ENCODE measurements around the gene SOX12. TPM values are rescaled to one million over a fixed set of nuclear protein-coding genes. Genes with fewer than 3 reads are reported as not detected.

Gene SOX12
- 1.7 and 2.9 TPM in 2 replicates for total RNA-seq

DNA sequence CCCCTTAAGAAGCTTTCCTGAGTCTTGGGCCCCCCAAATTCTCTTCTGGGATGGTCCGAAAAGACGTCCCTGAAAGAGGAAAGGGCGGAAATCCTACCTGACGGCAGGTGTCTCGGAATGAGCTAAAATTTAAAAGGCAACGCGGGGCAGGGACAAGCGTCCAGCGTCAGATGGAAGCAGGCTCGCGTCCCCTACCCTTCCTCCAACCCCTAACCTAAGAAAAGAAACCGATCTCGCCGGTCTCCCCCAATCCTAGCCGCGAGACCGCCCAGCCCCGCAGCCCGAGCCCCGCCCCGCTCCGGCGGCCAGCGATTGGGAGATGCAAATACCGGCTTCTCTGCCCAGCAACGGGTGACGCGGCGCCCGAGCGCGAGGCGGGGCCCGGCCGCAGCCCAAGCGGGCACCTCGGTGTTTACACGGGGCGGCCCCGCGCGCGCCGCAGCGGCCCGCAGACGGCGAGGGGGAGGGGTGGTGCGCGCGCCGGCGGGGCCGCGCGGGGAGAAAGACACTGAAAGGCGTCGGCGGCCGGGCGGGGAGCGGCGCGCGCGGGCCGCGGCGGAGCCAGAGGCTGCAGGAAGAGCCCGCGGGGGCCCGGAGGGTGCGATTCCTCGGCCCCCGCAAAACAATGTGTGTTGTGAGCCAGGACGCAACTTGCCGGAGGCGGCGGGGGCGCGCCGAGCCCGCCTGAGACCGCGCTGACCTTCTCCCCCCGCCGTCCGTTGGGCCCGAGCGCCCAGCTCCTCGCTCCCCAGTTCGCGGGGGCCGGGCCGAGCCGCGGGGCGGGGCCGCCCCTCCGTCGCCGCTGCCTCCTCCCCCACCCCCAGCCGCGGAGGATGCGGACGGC lies at the start of gene SOX12:
SOX12 (plus strand) TSS at position 508 of the 844 bp plus-strand sequence. CDS start 373 bp downstream, outside the sequence.
- DNase-seq (ENCODE audit: low read depth in 2 of 2), result peak; percentile 70 to 95

DNA sequence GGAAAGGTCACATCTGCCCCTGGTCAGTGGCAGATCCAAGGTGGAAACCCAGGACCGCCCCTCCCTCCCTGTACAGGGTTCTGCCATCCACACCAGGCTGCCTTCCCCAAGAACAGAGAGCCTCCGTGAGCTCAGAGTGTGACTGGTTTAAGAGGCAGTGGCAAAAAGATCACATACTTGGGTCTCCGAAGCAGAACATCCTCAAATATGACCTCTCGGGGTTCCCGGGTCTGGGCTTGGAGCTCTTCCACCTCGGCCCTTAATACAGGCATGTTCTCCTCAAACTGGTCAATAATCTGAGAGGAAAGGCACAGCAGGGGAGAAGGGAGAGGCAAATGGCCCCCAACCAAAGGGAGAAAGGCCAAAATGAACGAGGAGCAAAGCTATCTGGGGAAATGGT lies 49.6 kb upstream of the SOX12 start:
- no peak for DNase-seq (ENCODE audit: low read depth in 2 of 2)

DNA sequence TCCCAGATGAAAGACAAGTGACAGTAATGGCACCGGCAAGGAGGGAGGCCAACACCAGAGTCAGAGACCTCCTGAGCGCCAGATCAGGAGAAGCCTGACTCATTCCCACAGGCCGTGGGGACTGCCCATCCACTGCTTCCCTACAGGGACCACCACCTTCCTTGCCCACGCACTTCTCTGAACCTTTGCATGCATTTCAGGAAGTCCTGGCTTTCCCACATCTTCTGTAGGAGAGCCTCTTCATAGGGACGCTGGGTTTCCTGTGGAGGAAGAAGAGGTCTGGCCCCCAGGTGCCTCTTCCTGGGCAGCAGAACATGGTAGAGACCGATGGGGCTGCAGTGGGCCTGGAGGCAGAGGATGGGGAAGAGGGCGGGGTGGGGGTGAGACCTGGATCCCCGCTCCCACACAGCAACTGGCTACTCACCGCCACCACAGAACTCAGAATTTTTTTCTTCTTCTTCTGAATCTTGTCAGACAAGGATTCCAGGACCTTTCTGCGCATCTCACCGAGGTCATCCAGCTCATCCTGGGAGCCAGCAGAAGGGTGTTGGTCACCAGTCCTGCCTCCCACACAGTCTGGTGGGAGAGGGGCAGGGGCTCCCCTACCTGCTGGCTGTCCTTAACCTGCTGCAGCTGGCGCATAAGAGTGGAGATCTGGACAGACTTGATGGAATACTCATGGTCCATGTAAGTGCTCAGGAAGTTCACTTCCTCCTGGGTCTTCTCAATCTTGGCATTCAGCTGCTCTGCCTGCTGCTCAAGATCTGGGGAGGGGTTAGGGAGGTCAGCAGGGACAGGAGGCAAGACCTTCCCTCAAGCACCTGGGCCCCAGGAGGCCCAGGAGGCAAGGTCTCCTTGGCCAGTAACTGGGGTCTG lies 48.5 kb upstream of the SOX12 start:
- no peak for DNase-seq (ENCODE audit: low read depth in 2 of 2)

DNA sequence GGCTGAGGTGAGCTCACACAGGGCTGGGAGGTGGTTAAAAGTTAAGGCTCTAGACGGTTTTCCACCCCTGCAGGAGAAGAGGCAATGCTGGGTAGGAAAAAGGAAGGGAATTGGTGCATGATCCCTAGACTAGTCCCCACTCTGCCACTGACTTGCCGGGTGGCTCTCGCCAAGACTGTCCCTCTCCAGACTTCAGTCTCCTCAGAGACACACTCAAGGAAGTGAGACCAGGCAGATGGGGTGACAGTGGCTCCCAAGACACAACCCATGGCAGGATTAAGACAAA lies 47.9 kb upstream of the SOX12 start:
- DNase-seq (ENCODE audit: low read depth in 2 of 2), result no peak

DNA sequence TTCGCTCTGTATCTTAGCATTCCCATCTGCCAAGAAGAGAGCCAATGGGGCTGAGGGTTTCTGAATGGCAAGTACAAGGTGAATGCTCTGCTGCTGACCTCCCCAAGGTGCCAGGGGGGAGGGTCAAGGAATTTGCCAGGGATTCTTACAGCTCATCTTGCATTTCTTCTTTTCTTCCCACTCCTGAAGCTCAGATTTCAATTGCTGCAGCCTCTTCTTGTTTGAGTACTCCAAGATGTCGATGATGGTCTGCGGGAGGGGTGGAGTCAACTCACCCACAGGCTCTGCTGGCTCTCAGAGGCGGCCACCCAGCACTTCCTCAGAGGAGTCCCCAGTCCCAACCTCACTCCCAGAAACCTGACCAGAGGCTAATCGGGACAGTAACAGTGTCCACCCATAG lies 47.2 kb upstream of the SOX12 start:
- DNase-seq (ENCODE audit: low read depth in 2 of 2), result no peak

DNA sequence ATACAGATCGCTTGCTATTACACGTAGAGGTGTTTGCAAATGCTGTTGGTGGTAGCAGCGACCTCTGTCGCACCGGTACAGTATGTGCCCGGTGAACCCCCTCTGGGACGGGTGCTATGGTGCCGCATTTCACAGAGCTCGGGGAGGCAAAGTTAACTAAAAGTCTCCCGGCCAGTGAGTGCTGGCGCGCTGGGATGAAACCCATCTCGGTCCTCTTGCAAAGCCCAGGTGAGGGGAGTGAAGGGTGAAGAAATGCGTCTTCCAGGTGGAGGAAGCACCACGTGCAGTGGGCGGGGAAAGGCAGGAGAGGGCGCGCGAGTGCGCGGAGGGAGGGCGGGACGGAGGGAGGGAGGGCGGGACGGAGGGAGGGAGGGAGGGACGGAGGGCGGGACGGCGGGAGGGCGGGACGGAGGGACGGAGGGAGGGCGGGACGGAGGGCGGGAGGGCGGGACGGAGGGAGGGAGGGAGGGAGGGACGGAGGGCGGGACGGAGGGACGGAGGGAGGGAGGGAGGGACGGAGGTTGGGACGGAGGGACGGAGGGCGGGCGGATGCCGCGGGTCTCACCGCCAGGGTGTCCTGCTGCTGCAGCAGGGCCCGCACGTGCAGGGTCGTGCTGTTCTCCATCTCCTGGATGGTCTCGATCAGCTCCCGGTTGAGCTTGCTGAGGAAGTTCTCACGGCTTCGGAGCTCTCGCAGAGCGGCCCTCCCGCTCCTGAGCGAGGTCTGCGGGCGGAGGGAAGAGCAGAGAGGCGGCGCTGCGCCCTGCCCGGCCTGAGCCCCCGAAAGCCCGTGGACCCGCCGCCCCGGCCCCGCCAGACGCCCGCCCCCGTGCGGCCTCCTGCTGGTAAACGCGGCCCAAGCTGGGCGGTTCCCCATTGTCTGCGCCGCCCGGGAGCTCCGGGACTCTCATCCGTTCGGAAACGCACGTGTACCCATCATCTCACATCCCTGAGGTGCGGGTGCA lies 46.5 kb upstream of the SOX12 start:
- peak in 1 of 2 donors; percentile 29 for DNase-seq (ENCODE audit: low read depth in 2 of 2)

DNA sequence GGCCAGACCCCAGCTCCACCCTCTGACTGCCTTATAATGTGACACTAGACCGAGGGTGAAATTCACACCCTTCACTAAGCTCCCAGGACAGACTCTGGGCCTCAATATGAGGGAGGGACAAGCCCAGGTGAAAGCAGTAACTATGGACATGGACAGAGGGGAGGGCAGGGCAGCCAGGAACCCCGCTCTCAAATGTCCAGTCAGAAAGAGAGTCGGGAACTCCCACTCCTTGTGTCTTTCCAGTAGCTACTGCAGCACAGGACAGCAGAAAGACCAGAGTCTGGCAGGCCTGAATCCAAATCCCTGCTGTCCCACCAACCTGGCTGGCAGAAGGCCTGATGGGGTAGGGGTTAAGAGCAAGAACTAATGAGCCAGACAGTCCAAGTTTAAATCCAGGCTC lies 41.2 kb upstream of the SOX12 start:
- DNase-seq (ENCODE audit: low read depth in 2 of 2), result no peak

DNA sequence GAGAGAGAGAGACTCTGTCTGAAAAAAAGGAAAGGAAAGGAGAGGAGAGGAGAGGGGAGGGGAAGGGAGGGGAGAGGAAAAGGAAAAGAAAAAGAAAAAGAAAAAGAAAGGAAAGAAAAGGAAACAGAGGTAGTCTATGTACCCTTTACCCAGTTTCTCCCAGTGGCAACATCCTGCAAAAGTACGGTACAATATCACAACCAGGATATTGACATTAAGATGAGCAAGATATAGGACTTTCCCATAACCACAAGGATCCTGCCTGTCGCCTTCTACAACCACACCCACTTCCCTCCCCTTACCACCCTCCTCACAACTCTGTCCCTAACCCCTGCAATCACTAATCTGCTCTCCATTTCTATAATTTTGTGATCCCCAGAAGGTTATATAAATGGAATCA lies 38.8 kb upstream of the SOX12 start:
- DNase-seq (ENCODE audit: low read depth in 2 of 2), result no peak

DNA sequence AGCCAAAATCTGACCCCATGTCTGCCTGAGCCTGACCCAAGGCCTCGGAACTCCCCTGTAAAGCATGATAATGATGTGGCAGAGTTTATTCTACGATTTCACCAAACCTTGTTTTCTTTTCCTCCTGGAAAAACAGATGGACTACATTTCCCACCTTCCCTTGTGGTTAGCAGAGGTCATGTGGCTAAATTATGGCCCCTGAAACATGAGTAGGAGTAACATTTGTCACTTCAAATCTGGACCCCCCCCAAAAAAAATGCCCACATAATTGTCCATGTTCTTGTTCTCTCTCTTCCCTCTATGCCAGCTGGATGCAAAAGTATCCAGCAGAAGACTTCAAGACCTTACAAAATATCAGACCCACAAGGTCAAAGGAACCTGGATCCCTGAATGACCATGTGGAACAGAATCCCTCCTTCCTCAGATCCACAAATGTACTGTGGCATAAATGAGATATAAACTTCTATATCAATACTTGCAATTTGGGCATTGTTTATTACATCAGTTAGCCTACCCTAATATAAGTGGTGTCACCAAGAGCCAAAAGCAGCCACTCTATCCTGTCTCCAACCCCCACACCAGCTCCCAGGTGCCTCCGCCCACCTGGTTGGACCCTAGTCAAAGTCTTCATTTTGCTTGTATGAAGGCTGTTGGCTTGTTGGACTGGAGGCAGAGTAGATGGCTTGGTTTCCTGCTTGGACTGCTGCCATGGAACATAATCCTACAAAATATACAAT lies 36.2 kb upstream of the SOX12 start:
- DNase-seq (ENCODE audit: low read depth in 2 of 2), result peak in 1 of 2 donors; percentile 19

DNA sequence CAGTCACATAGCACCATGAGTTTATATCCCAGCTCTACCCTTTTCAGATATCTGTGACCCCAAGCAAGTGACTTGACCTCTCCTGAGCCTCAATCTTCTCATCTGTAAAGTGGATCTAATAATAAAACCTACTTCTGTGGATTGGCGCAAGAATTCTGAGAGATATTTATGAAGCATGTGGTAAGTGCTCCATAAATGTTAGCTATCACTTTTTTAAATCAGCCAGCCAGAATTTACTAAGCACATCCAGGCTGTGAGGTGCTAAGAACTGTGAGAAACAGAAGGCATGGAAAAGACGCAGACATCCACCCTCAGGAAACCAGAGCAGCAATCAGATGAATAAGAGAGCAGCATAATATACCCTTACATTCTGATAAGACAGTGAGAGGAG lies 35.7 kb upstream of the SOX12 start:
- DNase-seq (ENCODE audit: low read depth in 2 of 2), result peak in 1 of 2 donors; percentile 21

DNA sequence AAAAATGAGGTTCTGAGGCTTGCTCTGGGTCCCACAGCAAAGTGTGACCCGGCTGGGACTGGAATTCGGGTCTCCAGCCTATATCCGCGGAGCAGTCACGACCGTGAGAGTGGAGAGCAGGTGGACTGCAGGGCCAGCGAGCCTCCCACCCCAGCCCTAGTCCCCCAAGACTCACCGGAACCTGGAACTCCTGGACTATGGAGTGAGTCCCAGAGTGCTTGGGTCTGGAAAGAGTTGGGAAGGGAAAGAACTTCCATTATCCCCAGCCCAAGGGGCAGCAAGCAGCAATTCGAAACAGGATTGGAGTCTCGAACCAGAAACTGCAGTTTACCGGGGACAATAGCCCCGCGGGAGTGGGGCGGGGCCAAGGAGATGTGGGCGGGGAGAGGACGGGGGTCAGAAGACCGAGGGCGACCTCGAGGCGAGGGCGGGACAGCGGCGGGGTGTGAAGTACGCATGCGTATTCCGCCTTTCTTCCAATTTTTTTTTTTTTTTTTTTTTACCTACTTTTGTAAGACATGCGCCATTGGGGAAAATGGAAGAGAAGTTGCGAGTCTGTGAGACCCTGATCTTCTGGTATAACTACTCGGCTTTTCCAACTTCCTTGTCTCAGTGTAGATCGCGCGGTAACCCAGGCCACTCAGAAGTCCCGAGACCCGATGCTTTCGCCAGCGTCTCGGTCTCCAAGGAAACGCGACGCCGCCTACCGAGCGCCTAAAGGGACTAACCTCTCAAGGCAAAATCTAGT lies 35.1 kb upstream of the SOX12 start, which contains the start of gene C20orf96:
C20orf96 (minus strand) TSS at position 667 of the 748 bp plus-strand sequence; CDS start at position 527, 140 bp downstream.
- peak; percentile 57 to 90 for DNase-seq (ENCODE audit: low read depth in 2 of 2)

DNA sequence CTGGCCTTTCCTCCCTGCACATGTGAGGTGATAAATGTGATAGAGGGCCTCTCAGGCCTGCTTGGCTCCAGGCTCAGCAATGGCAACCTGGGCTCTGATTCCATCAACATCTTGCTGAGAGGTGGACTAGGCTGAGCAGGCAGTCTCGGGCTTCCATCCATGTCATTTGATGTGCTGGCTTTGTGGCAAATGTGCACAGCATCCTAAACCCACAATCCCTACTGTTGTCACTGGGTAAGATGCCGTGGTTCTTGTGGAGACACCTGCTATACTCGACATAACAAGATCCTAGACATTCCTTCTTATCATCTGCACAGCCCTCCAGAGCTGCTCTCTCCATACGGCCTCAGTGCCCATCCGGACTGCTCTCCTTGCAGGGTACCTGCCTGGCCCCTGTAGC lies 30.8 kb upstream of the SOX12 start:
- DNase-seq (ENCODE audit: low read depth in 2 of 2), result no peak

DNA sequence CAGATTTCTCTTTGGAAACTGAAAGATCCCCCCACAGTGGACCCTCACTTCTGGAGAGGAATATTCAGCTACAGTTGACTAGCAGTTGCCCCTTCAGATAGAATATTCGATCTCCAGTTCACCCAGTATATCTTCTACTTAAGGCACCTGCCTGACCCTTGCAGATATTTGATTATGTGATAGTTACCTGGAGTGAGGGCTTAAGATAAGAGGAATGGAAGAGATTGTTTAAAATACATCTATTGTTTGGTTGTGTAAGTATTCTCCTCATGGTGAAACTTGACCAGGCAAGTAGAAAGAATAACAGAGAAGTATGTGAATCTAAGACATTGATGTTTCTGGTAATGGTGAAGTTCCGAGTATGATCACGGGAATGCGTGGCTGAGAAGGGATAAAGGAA lies 29.5 kb upstream of the SOX12 start:
- DNase-seq (ENCODE audit: low read depth in 2 of 2), result no peak

DNA sequence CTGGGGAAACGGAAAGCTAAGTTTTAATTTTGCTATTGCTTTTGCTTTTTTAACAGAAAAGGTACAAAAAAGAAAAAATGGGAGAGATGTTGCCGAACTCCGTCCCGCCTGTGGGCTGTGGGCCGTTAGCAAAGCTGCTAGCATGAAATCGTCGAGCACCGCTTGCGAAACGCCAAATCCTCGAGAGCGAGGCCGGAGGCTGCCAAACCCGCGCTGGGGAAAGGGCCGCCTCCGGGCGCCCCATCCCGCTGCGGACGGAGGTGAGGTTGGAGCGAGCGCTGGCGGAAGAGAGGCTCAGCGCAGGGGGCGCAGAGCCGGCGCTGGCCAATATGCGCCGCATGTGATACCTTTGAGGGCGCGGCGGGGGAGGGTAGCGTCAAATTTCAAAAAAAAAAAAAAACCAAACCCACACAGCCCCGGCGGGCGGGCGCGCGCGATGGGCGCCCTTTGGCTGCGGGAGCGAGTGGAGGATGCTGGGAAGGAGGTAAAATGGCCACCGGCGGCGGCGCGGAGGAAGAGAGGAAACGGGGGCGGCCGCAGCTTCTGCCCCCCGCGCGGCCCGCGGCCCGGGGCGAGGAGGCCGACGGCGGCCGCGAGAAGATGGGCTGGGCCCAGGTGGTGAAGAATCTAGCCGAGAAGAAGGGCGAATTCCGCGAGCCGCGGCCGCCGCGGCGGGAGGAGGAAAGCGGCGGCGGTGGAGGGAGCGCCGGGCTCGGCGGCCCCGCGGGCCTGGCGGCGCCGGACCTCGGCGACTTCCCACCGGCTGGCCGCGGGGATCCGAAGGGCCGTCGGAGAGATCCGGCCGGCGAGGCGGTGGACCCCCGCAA lies 28.0 kb upstream of the SOX12 start, which contains the start of gene ZCCHC3:
ZCCHC3 (plus strand) TSS at position 473 of the 827 bp plus-strand sequence; CDS start at position 490, 17 bp downstream.
- DNase-seq (ENCODE audit: low read depth in 2 of 2), result peak; percentile 71 to 90

DNA sequence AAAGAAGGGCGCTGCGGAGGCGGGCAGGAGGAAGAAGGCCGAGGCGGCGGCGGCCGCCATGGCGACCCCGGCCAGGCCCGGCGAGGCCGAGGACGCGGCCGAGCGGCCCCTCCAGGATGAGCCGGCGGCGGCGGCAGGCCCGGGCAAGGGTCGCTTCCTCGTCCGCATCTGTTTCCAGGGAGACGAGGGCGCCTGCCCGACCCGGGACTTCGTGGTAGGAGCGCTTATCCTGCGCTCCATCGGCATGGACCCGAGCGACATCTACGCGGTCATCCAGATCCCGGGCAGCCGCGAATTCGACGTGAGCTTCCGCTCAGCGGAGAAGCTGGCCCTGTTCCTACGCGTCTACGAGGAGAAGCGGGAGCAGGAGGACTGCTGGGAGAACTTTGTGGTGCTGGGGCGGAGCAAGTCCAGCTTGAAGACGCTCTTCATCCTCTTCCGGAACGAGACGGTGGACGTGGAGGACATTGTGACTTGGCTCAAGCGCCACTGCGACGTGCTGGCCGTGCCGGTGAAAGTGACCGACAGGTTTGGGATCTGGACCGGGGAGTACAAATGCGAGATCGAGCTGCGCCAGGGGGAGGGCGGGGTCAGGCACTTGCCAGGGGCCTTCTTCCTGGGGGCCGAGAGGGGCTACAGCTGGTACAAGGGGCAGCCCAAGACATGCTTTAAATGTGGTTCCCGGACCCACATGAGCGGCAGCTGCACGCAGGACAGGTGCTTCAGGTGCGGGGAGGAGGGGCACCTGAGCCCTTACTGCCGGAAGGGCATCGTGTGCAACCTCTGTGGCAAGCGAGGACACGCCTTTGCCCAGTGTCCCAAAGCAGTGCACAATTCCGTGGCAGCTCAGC lies 27.2 kb upstream of the SOX12 start:
- DNase-seq (ENCODE audit: low read depth in 2 of 2), result peak in 1 of 2 donors; percentile 69

DNA sequence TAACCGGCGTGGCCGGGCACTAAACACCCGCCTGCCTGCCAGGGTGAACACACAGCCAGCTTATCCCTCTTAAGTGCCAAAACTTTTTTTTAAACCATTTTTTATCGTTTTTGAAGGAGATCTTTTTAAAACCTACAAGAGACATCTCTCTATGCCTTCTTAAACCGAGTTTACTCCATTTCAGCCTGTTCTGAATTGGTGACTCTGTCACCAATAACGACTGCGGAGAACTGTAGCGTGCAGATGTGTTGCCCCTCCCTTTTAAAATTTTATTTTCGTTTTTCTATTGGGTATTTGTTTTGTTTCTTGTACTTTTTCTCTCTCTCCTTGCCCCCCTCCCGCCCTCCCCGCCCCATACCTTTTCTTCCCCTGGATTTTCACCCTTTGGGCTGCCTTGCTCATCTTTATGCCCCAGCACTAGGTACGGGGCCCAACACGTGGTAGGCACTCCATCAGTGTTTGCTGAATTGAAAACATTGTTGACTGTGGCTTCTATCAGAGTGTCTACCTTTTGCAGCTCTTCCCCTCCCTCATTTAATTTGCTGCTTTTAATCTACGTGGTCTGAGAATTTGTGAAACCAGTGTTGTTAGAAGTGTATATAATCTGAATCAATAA lies 26.5 kb upstream of the SOX12 start:
- DNase-seq (ENCODE audit: low read depth in 2 of 2), result no peak

DNA sequence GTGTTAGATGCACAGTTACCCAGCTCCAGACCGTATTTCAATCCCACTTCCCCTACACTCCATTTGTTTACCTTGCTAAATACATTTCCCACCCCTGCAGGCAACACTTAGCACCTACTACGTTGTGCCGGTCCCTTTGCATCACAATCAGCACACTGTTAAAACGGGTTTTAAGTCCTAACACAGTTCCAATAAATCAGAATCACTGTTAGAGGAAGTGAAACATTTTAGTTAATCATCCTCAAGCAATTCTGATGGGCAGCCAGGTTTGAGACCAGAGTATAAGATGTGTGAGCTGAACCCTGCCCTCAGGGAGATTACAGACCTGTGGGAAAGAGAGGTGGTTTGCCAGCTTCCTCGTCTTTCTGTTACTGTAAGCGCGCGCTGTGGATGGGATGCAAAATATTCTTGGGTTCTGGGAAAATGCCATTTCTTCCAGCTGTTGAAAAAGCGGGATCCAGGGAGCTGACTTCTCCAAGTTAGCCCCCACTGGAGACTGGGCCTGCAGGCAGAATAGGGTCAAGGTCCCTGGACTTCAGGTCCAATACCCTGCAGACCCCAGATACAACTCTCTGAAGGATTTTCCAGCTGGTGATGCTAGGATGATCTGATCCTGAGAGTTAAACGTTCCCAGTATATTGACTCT lies 24.9 kb upstream of the SOX12 start:
- no peak for DNase-seq (ENCODE audit: low read depth in 2 of 2)
